Measurements from ENCODE around the gene NDUFS8.

The NDUFS8 gene

GRCh38 chr11:68006606-68007166 lies 23.8 kb upstream of the NDUFS8 start:
- Mint-ChIP-seq H3K4me1 (peaks cover 37% of the 10 kb centered on the region), H3K4me3 (no peak overlapping the region), H3K36me3 (ENCODE audit: low read depth) (no peaks in the 10 kb centered on the region), H3K27ac (no peak overlapping the region), H3K27me3 (ENCODE audit: low read depth, poor library complexity) (peaks cover 42% of the 10 kb centered on the region), H3K9me3 (no peaks in the 10 kb centered on the region)
- TF ChIP-seq, protein P1, sequence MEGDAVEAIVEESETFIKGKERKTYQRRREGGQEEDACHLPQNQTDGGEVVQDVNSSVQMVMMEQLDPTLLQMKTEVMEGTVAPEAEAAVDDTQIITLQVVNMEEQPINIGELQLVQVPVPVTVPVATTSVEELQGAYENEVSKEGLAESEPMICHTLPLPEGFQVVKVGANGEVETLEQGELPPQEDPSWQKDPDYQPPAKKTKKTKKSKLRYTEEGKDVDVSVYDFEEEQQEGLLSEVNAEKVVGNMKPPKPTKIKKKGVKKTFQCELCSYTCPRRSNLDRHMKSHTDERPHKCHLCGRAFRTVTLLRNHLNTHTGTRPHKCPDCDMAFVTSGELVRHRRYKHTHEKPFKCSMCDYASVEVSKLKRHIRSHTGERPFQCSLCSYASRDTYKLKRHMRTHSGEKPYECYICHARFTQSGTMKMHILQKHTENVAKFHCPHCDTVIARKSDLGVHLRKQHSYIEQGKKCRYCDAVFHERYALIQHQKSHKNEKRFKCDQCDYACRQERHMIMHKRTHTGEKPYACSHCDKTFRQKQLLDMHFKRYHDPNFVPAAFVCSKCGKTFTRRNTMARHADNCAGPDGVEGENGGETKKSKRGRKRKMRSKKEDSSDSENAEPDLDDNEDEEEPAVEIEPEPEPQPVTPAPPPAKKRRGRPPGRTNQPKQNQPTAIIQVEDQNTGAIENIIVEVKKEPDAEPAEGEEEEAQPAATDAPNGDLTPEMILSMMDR (IDR thresholded peaks at IDR 0.05) = no peak
- no peak for DNase-seq

DNA sequence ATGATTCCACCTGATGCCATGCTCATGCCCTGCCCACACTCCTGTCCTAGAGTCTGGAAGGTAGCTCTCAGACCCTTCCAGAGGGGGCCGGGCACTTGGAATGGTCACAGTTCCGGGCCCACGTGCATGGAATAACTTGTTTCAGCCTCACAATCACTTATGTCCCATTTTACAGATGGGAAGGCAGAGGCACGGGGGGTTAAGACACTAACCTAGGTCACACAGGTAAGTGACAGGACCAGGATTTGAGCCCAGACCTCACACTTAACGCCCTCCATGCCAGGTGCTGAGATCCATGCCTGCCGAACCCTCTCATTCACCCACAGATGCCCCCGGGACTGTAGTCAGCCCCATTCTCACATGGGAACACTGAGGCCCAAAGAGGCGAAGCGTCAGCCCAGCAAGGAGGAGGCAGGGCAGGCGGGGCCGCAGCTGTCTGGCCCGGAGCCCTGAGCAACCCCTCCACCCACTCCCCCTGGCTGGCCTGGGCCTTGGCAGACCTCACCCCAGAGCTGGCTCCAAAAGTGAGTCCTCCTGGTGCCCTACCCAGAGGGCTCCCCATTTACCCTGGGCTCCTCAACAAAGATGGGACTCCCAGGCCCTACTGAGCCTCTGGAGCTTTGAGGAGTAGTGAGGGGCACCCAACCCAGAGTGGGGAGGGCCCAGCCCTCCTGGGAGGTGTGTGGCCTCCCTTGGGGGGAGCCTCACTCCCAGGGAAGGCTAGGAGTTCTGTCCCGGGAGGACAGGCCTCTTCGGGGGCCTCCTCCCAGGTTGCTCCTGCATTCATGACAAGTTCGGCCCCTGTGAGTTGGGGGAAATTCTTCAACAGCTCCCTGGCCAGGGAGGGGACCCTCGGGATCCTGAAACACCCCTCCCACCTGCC lies 22.7 kb upstream of the NDUFS8 start:
- Mint-ChIP-seq H3K4me1 (peaks cover 32% of the 10 kb centered on the region), H3K4me3 (no peak overlapping the region), H3K27ac (no peak overlapping the region), H3K9me3 (no peaks in the 10 kb centered on the region), H3K36me3 (ENCODE audit: low read depth) (no peaks in the 10 kb centered on the region), H3K27me3 (ENCODE audit: low read depth, poor library complexity) (peaks cover 32% of the 10 kb centered on the region)
- TF ChIP-seq, protein P1 (IDR thresholded peaks at IDR 0.05) = no peak
- DNase-seq = no peak

GRCh38 chr11:68008381-68009337 lies 21.8 kb upstream of the NDUFS8 start:
- no peaks in the 10 kb centered on the region for H3K36me3 Mint-ChIP-seq (ENCODE audit: low read depth)
- H3K27ac Mint-ChIP-seq = peak overlapping the region; percentile 20
- no peak overlapping the region for H3K4me3 Mint-ChIP-seq
- TF ChIP-seq, protein P1 (IDR thresholded peaks at IDR 0.05) = no peak
- peaks cover 34% of the 10 kb centered on the region for H3K4me1 Mint-ChIP-seq
- no peaks in the 10 kb centered on the region for H3K9me3 Mint-ChIP-seq
- no peak for DNase-seq
- H3K27me3 Mint-ChIP-seq (ENCODE audit: low read depth, poor library complexity) = peaks cover 26% of the 10 kb centered on the region

DNA sequence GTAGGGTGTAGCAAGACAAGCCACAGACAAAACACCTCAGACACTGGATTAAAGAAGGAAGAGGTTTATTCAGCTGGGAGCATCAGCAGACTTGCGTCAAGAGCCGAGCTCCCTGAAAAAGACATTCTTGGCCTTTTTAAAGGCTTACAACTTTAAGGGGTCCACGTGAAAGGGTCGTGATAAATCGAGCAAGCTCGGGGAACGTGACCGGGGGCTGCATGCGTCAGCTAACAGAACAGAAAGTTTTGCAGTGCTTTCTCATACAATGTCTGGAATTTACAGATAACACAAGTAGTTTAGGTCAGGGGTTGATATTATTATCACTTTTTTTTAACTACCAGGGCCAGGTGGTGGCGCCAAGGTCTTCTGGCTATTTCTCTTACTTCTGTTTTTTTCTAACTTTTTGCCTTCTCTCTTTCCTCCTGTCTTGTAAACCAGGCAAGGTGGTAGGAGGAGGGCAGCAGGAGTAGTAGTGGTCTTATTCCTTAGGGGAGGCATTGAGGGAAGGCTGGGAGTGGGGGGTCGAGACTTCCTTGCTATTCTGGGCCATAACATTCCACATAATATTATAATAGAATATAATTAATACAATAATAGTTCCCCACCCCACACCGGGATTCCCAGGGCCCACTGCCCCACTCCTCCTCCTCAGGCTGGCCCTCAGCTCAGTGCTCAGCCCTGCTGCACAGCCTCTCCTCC lies 20.9 kb upstream of the NDUFS8 start:
- Mint-ChIP-seq H3K4me1 (peaks cover 39% of the 10 kb centered on the region), H3K9me3 (no peaks in the 10 kb centered on the region), H3K4me3 (no peak overlapping the region), H3K27ac (peak overlapping the region; percentile 20), H3K27me3 (ENCODE audit: low read depth, poor library complexity) (peaks cover 20% of the 10 kb centered on the region), H3K36me3 (ENCODE audit: low read depth) (no peaks in the 10 kb centered on the region)
- TF ChIP-seq, protein P1 (IDR thresholded peaks at IDR 0.05) = no peak
- no peak for DNase-seq
